OCI-LY1 (cell line): ENCODE results near the gene TM4SF4.

ENCODE experiments used
- H2AFZ ChIP-seq: fragments of 200-600 bp; sonication (generic), shearing (Covaris generic); 2 replicates; pipeline ENCODE4 v1.6.0; 2014; ENCODE audit warnings: antibody characterized with exemption, mild to moderate bottlenecking, low read length
- H3F3A ChIP-seq: fragments of 200-600 bp; sonication (generic), shearing (Covaris generic); 2 replicates; pipeline ENCODE4 v1.6.0; 2014; ENCODE audit warnings: mild to moderate bottlenecking, antibody characterized with exemption, low read length, moderate library complexity; ENCODE audit not compliant: insufficient read depth
- H3K27ac ChIP-seq: fragments of 200-600 bp; sonication (generic); 2 replicates; pipeline ENCODE4 v1.5.1; 2014; ENCODE audit warnings: low read length, mixed run types, mild to moderate bottlenecking, low read depth; ENCODE audit not compliant: poor library complexity, severe bottlenecking
- H3K27me3 ChIP-seq: fragments of 200-600 bp; sonication (generic); 2 replicates; pipeline ENCODE4 v1.6.0; 2014; ENCODE audit warnings: antibody characterized with exemption, mild to moderate bottlenecking, low read length, moderate library complexity; ENCODE audit not compliant: insufficient read depth
- H3K36me3 ChIP-seq: fragments of 200-600 bp; sonication (generic); 2 replicates; pipeline ENCODE4 v1.6.1; 2014; ENCODE audit warnings: mild to moderate bottlenecking, antibody characterized with exemption, low read length, moderate library complexity, mixed read lengths; ENCODE audit not compliant: insufficient read depth
- H3K4me1 ChIP-seq: fragments of 200-600 bp; sonication (generic); 2 replicates; pipeline ENCODE4 v1.5.1; 2014; ENCODE audit warnings: mild to moderate bottlenecking, low read length, moderate library complexity; ENCODE audit not compliant: insufficient read depth, severe bottlenecking
- H3K4me2 ChIP-seq: fragments of 200-600 bp; sonication (generic), shearing (Covaris generic); 2 replicates; pipeline ENCODE4 v1.6.1; 2014; ENCODE audit warnings: low read length
- H3K4me3 ChIP-seq: fragments of 200-600 bp; sonication (generic); 2 replicates; pipeline ENCODE4 v1.5.1; 2014; ENCODE audit warnings: low read length, low read depth, mild to moderate bottlenecking, mixed read lengths; ENCODE audit not compliant: poor library complexity, severe bottlenecking
- H3K79me2 ChIP-seq: fragments of 200-600 bp; shearing (Covaris generic); 2 replicates; pipeline ENCODE4 v1.6.1; 2016; ENCODE audit warnings: mixed run types, low read length, mixed read lengths; ENCODE audit not compliant: insufficient read depth
- H3K9ac ChIP-seq: fragments of 200-600 bp; sonication (generic), shearing (Covaris generic); 2 replicates; pipeline ENCODE4 v1.6.1; 2014; ENCODE audit warnings: mild to moderate bottlenecking, low read length, mixed read lengths
- H3K9me2 ChIP-seq: fragments of 200-600 bp; sonication (generic), shearing (Covaris generic); 2 replicates; pipeline ENCODE4 v1.6.1; 2014; ENCODE audit warnings: low read depth, mild to moderate bottlenecking, low read length, mixed read lengths
- H3K9me3 ChIP-seq: fragments of 200-600 bp; shearing (Covaris generic); 2 replicates; pipeline ENCODE4 v1.6.1; 2014; ENCODE audit warnings: low read length, mixed read lengths
- H4K20me1 ChIP-seq: fragments of 200-600 bp; sonication (generic), shearing (Covaris generic); 2 replicates; pipeline ENCODE4 v1.6.0; 2016; ENCODE audit warnings: mild to moderate bottlenecking, low read length; ENCODE audit not compliant: insufficient read depth
- EZH2 ChIP-seq: fragments of 200-600 bp; sonication (generic), shearing (Covaris generic); IDR thresholded peaks from 2 replicates; pipeline ENCODE4 v1.8.0; 2017; ENCODE audit warnings: borderline replicate concordance, mixed run types, mild to moderate bottlenecking, antibody characterized with exemption, low read length, moderate library complexity, mixed read lengths
- TF ChIP-seq, protein P1 (sequence below): fragments of 200-600 bp; sonication (generic), shearing (Covaris generic); IDR thresholded peaks from 2 replicates; pipeline ENCODE4 v1.5.1; 2017; ENCODE audit warnings: mild to moderate bottlenecking, antibody characterized with exemption, low read length, moderate library complexity, mixed read lengths

The TM4SF4 gene

DNA sequence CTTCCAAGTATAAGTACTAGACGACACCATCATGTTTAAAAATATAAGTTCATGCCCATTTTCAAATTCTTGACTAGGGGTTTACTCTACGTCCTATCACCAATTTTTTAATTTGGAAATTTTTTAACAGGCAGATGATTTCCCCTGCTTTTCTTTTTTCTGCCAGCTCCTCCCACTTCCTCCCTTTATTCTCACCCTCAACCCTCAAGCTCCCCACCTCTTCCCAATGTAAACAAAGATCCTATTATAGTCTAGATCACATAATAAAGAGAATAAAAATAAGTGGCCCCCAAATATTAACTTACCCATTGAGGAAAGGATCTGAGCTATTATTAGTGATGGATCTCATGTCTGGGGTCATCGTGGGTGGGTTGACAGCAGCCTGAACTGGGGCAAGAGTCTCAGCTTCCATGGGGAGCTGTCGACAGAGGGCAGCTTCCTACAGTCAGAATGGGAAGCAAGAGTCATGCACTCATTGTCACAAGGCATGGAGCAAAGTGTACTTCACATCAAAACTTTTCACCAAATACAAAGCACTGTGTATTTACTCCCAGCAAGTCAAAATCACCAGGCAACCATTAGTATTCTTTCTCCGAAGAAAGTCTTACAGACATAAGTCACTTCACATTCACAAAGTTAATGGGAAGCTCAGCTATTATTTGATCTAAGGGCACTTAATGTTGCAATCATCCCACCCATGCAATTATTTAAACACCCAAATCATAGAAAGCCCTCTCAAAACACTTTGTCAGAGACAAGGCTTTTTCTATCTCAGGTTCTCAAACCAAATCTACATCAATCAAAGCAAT, 53.2 kb downstream of the TM4SF4 start:
- Histone ChIP-seq H3K4me3 (no peak overlapping the region), H3K4me2 (no peak overlapping the region), H3K9ac (no peak overlapping the region), H3K27ac (no peak overlapping the region), H3K36me3 (no peaks in the 10 kb centered on the region), H3K9me2 (no peaks in the 10 kb centered on the region), H3K27me3 (no peaks in the 10 kb centered on the region), H4K20me1 (no peaks in the 10 kb centered on the region), H3K79me2 (no peaks in the 10 kb centered on the region), H3F3A (no peaks in the 10 kb centered on the region), H3K4me1 (peaks cover 3% of the 10 kb centered on the region), H2AFZ (no peak overlapping the region), H3K9me3 (no peaks in the 10 kb centered on the region)
- TF ChIP-seq, protein P1, sequence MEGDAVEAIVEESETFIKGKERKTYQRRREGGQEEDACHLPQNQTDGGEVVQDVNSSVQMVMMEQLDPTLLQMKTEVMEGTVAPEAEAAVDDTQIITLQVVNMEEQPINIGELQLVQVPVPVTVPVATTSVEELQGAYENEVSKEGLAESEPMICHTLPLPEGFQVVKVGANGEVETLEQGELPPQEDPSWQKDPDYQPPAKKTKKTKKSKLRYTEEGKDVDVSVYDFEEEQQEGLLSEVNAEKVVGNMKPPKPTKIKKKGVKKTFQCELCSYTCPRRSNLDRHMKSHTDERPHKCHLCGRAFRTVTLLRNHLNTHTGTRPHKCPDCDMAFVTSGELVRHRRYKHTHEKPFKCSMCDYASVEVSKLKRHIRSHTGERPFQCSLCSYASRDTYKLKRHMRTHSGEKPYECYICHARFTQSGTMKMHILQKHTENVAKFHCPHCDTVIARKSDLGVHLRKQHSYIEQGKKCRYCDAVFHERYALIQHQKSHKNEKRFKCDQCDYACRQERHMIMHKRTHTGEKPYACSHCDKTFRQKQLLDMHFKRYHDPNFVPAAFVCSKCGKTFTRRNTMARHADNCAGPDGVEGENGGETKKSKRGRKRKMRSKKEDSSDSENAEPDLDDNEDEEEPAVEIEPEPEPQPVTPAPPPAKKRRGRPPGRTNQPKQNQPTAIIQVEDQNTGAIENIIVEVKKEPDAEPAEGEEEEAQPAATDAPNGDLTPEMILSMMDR = no peak
- no peak for TF ChIP-seq EZH2

DNA sequence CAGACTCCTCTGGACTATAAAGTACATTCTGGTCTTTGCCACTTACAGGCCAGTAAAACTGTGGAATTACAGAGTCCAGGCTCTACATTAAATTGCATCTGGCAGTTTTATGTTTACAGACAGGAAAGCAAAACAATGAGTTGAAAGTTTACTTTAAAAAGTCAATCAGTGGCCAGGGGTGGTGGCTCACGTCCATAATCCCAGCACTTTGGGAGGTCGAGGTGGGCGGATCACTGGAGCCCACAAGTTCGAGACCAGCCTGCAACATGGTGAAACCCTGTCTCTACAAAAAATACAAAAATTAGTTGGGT, 53.8 kb downstream of the TM4SF4 start:
- Histone ChIP-seq H3K9me3 (no peaks in the 10 kb centered on the region), H3F3A (no peaks in the 10 kb centered on the region), H4K20me1 (no peaks in the 10 kb centered on the region), H3K27ac (no peak overlapping the region), H3K4me1 (peaks cover 9% of the 10 kb centered on the region), H3K27me3 (no peaks in the 10 kb centered on the region), H3K9ac (no peak overlapping the region), H3K4me2 (no peak overlapping the region), H3K4me3 (no peak overlapping the region), H3K79me2 (no peaks in the 10 kb centered on the region), H3K36me3 (no peaks in the 10 kb centered on the region), H3K9me2 (no peaks in the 10 kb centered on the region), H2AFZ (no peak overlapping the region)
- no peak for TF ChIP-seq EZH2
- TF ChIP-seq, protein P1 = no peak

GRCh38 chr3:149529099-149529498, 54.6 kb downstream of the TM4SF4 start:
- Histone ChIP-seq H3K27ac (no peak overlapping the region), H2AFZ (no peak overlapping the region), H3K9ac (no peak overlapping the region), H3K4me3 (no peak overlapping the region), H3K4me1 (peaks cover 10% of the 10 kb centered on the region), H4K20me1 (no peaks in the 10 kb centered on the region), H3K9me3 (no peaks in the 10 kb centered on the region), H3K9me2 (no peaks in the 10 kb centered on the region), H3K4me2 (no peak overlapping the region), H3K36me3 (no peaks in the 10 kb centered on the region), H3F3A (no peaks in the 10 kb centered on the region), H3K79me2 (no peaks in the 10 kb centered on the region), H3K27me3 (no peaks in the 10 kb centered on the region)
- TF ChIP-seq EZH2 = no peak
- TF ChIP-seq, protein P1 = no peak
